ENCODE measurements around the gene CACNA2D3.

DNA sequence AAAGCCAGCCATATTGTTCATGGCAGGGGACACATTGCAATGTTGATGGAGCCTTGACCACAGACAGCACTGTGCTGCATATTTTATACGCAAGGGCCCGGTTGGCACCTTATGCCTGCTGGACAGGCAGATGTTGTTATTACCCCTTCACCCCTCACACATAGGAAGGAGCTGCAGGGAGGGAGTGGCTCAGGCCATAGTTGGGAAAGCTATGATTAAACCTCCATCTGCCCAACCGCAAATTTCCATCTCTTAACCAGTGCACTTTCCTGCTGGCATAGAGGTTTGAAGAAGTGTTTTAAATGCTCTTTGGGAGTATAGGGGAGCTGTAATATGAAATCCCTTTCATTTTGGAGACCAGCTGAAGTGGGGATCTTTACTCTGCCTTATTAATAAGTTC is 224.7 kb downstream of the CACNA2D3 start:
- TF ChIP-seq CTCF (IDR thresholded peaks at IDR 0.05) (no peak), POLR2A (IDR thresholded peaks at IDR 0.05) (no peak)
